Measurements from ENCODE around the gene PEAR1.

PEAR1 gene

DNA sequence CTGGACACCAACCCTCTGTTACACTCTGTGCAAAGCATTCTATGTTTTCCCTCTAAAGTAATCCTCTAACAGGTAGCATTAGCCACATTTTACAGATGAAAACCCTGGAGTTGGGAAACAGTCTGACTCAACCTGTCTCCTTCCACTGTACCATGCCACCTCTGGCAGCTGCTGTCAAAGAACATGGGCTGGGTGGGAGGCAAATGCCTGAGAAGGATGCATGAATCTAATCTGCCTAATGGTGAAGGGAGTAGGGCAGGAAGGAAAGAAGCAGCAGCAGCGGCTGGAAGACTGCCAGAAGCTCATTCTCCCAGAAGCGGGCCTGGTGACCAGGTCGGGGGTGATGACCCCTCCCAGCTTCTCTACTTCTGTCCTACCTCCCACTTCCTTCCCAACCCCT lies 48.7 kb downstream of the PEAR1 start:
- no peak for DNase-seq (ENCODE audit: low spot score)

DNA sequence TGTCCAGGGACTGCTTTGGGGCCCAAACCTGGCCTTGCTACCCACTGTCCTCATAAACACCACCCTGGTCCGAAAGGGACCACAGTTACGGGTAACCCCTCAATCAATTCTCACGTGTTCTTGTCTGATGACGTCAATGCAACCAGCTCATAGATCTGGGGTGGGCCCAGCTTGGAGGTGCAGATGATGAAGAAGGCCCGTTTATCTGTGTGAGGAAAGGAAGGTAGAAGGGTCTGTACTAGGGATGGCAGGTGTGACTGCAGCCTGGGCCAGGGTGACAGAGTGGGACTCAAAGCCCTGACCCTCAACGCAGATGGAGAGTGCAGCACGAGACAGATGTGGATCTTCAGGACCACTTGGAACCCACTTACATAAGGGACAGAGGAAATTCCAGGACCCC lies 49.1 kb downstream of the PEAR1 start:
- DNase-seq (ENCODE audit: low spot score), result no peak

DNA sequence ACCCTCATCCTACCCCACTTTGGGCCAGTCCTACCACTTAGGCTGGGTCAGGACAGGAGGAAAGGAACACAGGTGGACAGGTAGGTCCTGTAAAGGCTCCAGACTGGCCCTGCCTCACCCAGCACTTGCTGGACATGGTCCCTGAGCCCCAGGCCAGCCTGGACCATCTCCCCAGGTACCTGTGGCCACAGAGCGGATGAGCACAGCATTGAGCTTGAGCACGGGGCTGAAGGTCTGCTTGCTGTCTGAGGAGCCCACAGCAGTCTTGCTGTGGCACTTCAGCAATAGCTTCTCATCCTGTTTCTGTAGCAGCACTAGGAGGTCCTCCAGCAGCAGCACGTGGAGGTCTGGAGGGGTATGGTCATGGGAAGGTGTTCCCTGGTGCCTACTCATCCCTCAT lies 50.2 kb downstream of the PEAR1 start:
- DNase-seq (ENCODE audit: low spot score), result no peak

DNA sequence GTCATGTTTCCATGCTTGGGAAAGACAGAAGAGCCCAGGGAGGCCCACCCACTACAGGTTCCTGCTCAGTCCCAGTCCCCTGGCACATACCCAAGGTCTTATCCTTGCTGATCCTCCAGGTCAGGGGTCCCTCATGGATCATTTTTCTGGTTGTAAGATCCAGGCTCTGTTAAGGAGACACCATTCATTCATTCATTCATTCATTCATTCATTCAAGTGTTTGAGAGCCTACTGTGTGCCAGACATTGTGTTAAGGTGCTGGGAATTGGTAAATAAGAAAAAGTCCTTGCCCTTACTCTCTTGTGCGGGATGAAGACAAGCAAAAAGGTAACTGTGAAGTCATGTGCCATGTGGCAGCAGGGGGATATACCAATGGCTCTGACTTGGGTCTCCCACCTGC lies 50.8 kb downstream of the PEAR1 start:
- no peak for DNase-seq (ENCODE audit: low spot score)

- no peak for DNase-seq (ENCODE audit: low spot score)
Measured at GRCh38 chr1:156944848-156945247, 51.3 kb downstream of the PEAR1 start.

DNA sequence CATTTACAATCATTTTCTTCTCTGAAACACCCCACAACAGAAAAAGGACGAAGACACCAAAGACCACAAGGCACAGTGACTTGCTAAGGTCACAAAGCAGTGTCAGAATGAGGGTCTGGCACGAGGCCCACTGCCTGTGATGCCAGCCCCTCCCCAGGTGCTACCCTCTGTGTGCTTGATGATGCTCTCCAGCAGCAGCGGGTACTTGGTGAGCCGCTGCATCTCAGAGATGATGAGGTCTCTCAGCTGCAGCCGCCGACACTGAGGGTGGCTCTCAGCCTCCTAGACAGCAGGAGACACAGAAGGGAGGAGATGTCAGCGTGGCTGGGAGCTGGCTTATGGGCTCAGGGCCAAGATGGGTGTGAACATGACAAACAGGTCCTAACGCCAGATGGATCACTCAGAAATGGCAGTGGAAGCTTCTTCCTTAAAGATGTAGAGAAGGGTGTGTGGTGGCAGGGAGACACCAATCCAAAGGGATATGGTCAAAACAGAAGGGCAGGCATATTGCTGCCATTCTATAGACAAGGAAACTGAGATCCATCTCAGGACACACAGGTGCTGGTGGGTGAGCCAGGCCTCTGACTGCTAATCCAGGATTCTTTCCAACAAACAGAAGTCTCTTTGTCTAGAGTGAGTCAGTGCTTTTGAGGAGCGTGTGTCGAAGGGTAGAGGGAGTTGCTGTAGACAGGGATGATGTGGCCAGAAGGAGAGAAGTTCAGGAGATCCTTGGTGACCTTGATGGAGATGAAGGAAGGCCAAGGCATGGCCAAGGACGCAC lies 52.6 kb downstream of the PEAR1 start:
- DNase-seq (ENCODE audit: low spot score), result peak; percentile 78

- no peak for DNase-seq (ENCODE audit: low spot score)
Measured at GRCh38 chr1:156947127-156947526, 53.6 kb downstream of the PEAR1 start.

DNA sequence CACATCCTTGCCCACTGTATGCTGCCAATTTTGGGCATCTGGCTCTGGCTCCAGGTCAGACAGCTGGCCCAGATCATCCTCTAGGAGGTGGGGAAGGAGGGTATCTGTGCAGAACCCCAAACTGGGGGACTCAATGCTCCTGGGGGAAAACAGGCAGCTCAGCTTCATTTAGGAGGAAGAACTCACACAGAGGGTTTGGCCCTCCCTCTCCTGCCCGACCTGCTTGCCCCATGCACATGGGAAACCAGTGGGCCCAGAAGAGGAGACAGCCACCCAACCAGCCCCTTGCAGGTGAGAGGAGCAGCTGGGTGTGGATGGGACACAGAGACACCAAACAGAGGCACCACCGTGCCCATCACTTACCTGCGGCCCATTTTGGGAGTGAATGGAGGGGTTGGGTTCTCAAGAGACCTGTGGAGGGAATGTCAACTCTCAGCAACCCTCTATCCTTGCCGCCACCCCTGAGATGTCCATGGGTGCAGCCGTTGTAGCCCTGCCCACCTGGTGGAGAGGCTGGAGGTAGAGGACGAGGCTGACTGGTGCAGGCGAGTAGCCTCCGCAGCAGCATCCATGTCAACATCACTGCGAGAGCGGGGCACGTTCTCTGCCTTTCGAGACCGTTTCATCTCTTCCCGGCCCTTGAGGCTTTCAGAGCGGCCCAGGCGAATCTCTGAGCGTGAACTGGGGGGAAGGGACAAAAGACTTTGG lies 54.5 kb downstream of the PEAR1 start:
- no peak for DNase-seq (ENCODE audit: low spot score)

GRCh38 chr1:156948708-156949107 lies 55.2 kb downstream of the PEAR1 start:
- DNase-seq (ENCODE audit: low spot score), result no peak

- no peak for DNase-seq (ENCODE audit: low spot score)
Measured at GRCh38 chr1:156949127-156949526, 55.6 kb downstream of the PEAR1 start.

GRCh38 chr1:156951371-156951770 lies 57.9 kb downstream of the PEAR1 start:
- no peak for DNase-seq (ENCODE audit: low spot score)

- no peak for DNase-seq (ENCODE audit: low spot score)
Measured at GRCh38 chr1:156953571-156953970, 60.1 kb downstream of the PEAR1 start.

- no peak for DNase-seq (ENCODE audit: low spot score)
Measured at GRCh38 chr1:156956333-156956732, 62.8 kb downstream of the PEAR1 start.

GRCh38 chr1:156957634-156958033 lies 64.1 kb downstream of the PEAR1 start:
- no peak for DNase-seq (ENCODE audit: low spot score)

DNA sequence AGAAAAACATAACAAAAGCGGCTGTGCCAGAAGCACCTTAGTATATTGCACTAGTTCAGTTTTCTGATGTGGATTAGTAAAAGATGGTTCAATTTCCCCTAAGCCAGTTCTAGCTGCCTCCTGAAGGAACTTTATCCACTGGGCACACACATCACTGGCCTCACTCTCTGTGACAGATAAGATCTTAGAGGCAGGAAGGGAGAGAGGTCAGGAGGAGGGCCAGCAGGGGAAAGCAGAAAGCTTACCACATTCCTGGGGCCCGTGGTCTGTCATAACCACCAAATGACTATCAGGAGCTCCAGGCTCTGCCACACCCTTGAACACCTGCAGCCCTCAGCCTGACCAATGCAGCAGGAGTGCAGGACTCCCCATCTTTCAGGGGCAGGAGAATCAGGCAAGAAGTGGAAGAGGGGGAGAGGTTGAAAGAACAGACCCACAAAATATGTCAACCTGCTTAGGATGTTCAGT lies 64.8 kb downstream of the PEAR1 start:
- DNase-seq (ENCODE audit: low spot score), result no peak

- no peak for DNase-seq (ENCODE audit: low spot score)
Measured at GRCh38 chr1:156959414-156959813, 65.9 kb downstream of the PEAR1 start.

DNA sequence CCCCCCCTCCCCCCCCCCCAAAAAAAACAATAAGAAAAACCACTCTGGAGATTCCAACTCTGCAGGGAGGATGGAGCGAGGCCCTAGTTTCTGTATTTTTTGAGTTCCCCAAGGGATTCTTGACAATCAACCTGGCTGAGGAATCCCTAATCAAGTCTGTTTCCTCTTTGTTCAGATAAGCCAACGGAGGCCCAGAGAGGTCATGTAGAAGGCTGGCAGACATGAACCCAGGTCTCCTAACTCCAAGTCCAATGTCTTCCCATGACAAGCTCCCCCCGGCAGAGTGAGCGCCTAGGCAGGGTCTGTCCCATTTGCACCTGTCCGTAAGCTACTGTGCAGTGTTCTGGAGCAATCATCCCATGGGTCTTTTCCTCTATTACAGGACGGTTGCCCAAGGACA lies 66.4 kb downstream of the PEAR1 start:
- DNase-seq (ENCODE audit: low spot score), result no peak

- DNase-seq (ENCODE audit: low spot score), result no peak
Measured at GRCh38 chr1:156961709-156962108, 68.2 kb downstream of the PEAR1 start.

- peak; percentile 28 for DNase-seq (ENCODE audit: low spot score)
Measured at GRCh38 chr1:156963621-156964020, 70.1 kb downstream of the PEAR1 start.

DNA sequence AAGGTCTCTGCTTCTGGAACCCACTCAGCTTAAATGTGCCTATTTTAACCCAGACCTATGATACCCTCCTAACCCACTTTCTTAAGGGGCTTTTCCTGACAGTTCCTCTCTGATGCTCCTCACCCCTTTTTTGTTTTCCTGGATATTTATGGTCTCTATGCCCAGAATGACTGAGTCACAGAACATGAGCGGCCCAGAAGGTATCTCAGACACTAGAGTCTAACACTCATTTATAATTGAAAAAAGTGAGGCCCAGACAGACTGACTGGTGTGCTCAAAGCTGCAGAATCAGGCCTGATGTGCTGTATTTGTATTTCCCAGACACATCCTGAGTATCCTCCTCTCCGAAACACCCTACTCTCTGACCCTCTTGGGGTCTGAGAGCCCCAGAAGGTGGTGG lies 70.9 kb downstream of the PEAR1 start:
- DNase-seq (ENCODE audit: low spot score), result no peak
